ENCODE data around the gene DNASE1L2.

DNASE1L2 gene

DNA sequence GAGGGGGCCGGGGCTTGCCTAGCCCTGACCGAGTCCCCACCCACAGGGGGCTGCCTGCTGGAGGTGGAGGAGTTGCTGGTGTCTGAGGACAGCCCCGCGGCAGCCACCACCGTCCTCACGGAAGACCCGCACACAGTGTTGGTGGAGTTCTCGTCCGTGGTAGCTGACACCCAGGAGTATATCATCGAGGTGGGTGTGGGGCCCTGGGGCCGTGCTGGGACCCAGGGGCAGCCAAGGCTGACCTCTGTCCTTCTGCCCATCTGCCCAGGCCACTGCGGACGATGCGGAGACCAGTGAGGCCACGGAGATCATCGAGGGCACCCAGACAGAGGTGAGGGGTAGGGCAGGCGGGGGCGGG lies 1.5 kb upstream of the DNASE1L2 start:
- Histone ChIP-seq H3K9me3 (ENCODE audit: control insufficient read depth, low read length) (no peaks in the 10 kb centered on the region), H2BK120ac (ENCODE audit: low read depth, low read length) (no peak overlapping the region), H3K14ac (ENCODE audit: low read length in 2 of 2) (no peak overlapping the region), H3K4ac (ENCODE audit: low read depth in 1 of 2, low read length in 2 of 2) (no peak overlapping the region), H3K23ac (ENCODE audit: low read length in 2 of 2) (no peak overlapping the region), H2BK12ac (ENCODE audit: low read length in 2 of 2) (no peak overlapping the region), H3K9ac (ENCODE audit: low read length) (no peak overlapping the region), H2BK15ac (ENCODE audit: low read depth, poor library complexity, severe bottlenecking) (no peak overlapping the region), H3K79me1 (replicated peaks; ENCODE audit: low read length, poor library complexity, severe bottlenecking) (peaks cover 15% of the 10 kb centered on the region), H2AFZ (ENCODE audit: low read depth, low read length) (no peak overlapping the region), H3K27ac (ENCODE audit: low read length, poor library complexity, severe bottlenecking) (no peak overlapping the region), H3K18ac (ENCODE audit: low read depth in 1 of 2, low read length in 2 of 2) (no peak overlapping the region), H3K4me1 (ENCODE audit: control insufficient read depth, insufficient read depth, low read depth, low read length) (peaks cover 27% of the 10 kb centered on the region), H3K4me2 (ENCODE audit: low read length, poor library complexity, severe bottlenecking) (no peak overlapping the region), H3K27me3 (ENCODE audit: control insufficient read depth in 1 of 2, insufficient read depth in 1 of 2, low read length in 2 of 2) (peaks cover 3 to 18% of the 10 kb centered on the region in 2 experiments), H4K8ac (ENCODE audit: low read length) (no peak overlapping the region), H4K91ac (ENCODE audit: low read length) (no peak overlapping the region), H3K36me3 (ENCODE audit: control insufficient read depth in 1 of 2, insufficient read depth in 2 of 2, low read depth in 1 of 2, low read length in 2 of 2) (peaks cover 59 to 96% of the 10 kb centered on the region in 2 experiments), H2BK5ac (ENCODE audit: low read depth, low read length, poor library complexity, severe bottlenecking) (no peak overlapping the region), H3K4me3 (ENCODE audit: insufficient read depth in 1 of 2, low read depth in 1 of 2, low read length in 2 of 2) (no peak overlapping the region), H2AK5ac (ENCODE audit: low read length, severe bottlenecking) (no peak overlapping the region)
- WGBS, result 93% methylated on average over 16 of the region's 18 CpGs
- no peak for DNase-seq

DNA sequence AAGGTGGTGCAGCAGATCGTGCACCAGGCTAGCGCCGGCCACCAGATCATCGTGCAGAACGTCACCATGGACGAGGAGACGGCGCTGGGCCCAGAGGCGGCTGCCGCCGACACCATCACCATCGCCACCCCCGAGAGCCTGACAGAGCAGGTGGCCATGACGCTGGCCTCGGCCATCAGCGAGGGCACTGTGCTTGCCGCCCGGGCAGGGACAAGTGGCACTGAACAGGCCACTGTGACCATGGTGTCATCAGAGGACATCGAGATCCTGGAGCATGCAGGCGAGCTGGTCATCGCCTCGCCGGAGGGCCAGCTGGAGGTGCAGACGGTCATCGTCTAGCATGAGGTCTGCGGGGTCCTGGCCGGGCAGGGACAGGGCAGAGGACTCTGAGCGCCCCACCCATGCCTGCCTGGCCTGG lies 1.0 kb upstream of the DNASE1L2 start:
- Histone ChIP-seq H2BK5ac (ENCODE audit: low read depth, low read length, poor library complexity, severe bottlenecking) (no peak overlapping the region), H3K9me3 (ENCODE audit: control insufficient read depth, low read length) (no peaks in the 10 kb centered on the region), H2BK15ac (ENCODE audit: low read depth, poor library complexity, severe bottlenecking) (no peak overlapping the region), H3K27ac (ENCODE audit: low read length, poor library complexity, severe bottlenecking) (no peak overlapping the region), H4K8ac (ENCODE audit: low read length) (no peak overlapping the region), H3K27me3 (ENCODE audit: control insufficient read depth in 1 of 2, insufficient read depth in 1 of 2, low read length in 2 of 2) (peaks cover 3 to 18% of the 10 kb centered on the region in 2 experiments), H3K23ac (ENCODE audit: low read length in 2 of 2) (no peak overlapping the region), H2AFZ (ENCODE audit: low read depth, low read length) (no peak overlapping the region), H2BK120ac (ENCODE audit: low read depth, low read length) (no peak overlapping the region), H2AK5ac (ENCODE audit: low read length, severe bottlenecking) (no peak overlapping the region), H3K4ac (ENCODE audit: low read depth in 1 of 2, low read length in 2 of 2) (no peak overlapping the region), H3K18ac (ENCODE audit: low read depth in 1 of 2, low read length in 2 of 2) (no peak overlapping the region), H3K4me1 (ENCODE audit: control insufficient read depth, insufficient read depth, low read depth, low read length) (peaks cover 26% of the 10 kb centered on the region), H3K14ac (ENCODE audit: low read length in 2 of 2) (no peak overlapping the region), H2BK12ac (ENCODE audit: low read length in 2 of 2) (no peak overlapping the region), H3K4me2 (ENCODE audit: low read length, poor library complexity, severe bottlenecking) (no peak overlapping the region), H3K36me3 (ENCODE audit: control insufficient read depth in 1 of 2, insufficient read depth in 2 of 2, low read depth in 1 of 2, low read length in 2 of 2) (peaks cover 56 to 94% of the 10 kb centered on the region in 2 experiments), H4K91ac (ENCODE audit: low read length) (no peak overlapping the region), H3K9ac (ENCODE audit: low read length) (no peak overlapping the region), H3K79me1 (replicated peaks; ENCODE audit: low read length, poor library complexity, severe bottlenecking) (peaks cover 11% of the 10 kb centered on the region), H3K4me3 (ENCODE audit: insufficient read depth in 1 of 2, low read depth in 1 of 2, low read length in 2 of 2) (no peak overlapping the region)
- 97% methylated on average over 28 of the region's 28 CpGs for WGBS
- no peak for DNase-seq

DNA sequence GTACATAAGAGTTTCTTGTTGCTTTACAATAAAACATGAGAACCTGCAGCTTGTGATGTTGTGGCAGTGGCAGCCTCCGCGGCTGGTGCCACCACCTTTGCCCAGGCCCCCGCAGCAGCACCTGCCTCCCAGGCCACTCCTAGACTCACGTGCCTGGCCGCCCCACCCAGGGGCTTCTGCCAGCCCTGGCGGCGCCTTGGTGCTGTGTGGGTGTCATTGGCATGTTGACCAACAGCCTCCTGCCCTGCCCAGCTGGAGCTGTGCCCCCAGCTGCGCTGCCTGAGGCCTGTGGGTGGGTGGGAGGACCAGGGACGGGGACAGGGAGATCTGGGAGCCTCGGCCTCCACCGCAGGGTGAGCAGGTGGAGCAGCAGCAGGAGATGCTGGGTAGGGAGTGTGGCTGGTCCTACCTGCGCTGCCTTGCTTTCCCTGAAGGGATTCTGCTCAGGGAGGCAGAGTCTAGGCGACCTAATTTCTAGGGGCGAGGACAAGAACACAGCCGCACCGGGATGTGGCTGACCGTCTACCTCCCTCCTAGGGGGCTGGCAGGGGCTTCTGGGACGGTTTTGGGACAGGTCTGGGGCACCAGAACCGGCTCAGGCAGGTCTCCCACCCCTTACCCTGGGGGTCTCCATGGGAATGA lies 428 bp upstream of the DNASE1L2 start:
- Histone ChIP-seq H3K4me1 (ENCODE audit: control insufficient read depth, insufficient read depth, low read depth, low read length) (peaks cover 23% of the 10 kb centered on the region), H3K9ac (ENCODE audit: low read length) (no peak overlapping the region), H4K91ac (ENCODE audit: low read length) (no peak overlapping the region), H3K18ac (ENCODE audit: low read depth in 1 of 2, low read length in 2 of 2) (no peak overlapping the region), H3K36me3 (ENCODE audit: control insufficient read depth in 1 of 2, insufficient read depth in 2 of 2, low read depth in 1 of 2, low read length in 2 of 2) (peaks cover 53 to 88% of the 10 kb centered on the region in 2 experiments), H3K23ac (ENCODE audit: low read length in 2 of 2) (no peak overlapping the region), H2AFZ (ENCODE audit: low read depth, low read length) (no peak overlapping the region), H2BK5ac (ENCODE audit: low read depth, low read length, poor library complexity, severe bottlenecking) (no peak overlapping the region), H3K79me1 (replicated peaks; ENCODE audit: low read length, poor library complexity, severe bottlenecking) (peaks cover 10% of the 10 kb centered on the region), H4K8ac (ENCODE audit: low read length) (no peak overlapping the region), H3K4ac (ENCODE audit: low read depth in 1 of 2, low read length in 2 of 2) (no peak overlapping the region), H2AK5ac (ENCODE audit: low read length, severe bottlenecking) (no peak overlapping the region), H2BK12ac (ENCODE audit: low read length in 2 of 2) (no peak overlapping the region), H3K27me3 (ENCODE audit: control insufficient read depth in 1 of 2, insufficient read depth in 1 of 2, low read length in 2 of 2) (peaks cover 3 to 18% of the 10 kb centered on the region in 2 experiments), H3K4me3 (ENCODE audit: insufficient read depth in 1 of 2, low read depth in 1 of 2, low read length in 2 of 2) (no peak overlapping the region), H3K4me2 (ENCODE audit: low read length, poor library complexity, severe bottlenecking) (no peak overlapping the region), H3K14ac (ENCODE audit: low read length in 2 of 2) (no peak overlapping the region), H3K27ac (ENCODE audit: low read length, poor library complexity, severe bottlenecking) (no peak overlapping the region), H3K9me3 (ENCODE audit: control insufficient read depth, low read length) (no peaks in the 10 kb centered on the region), H2BK15ac (ENCODE audit: low read depth, poor library complexity, severe bottlenecking) (no peak overlapping the region), H2BK120ac (ENCODE audit: low read depth, low read length) (no peak overlapping the region)
- 82% methylated on average over 19 of the region's 19 CpGs for WGBS
- DNase-seq, result no peak

GRCh38 chr16:2237102-2237482 lies 848 bp downstream of the DNASE1L2 start:
- peaks cover 10% of the 10 kb centered on the region for H3K79me1 ChIP-seq (replicated peaks; ENCODE audit: low read length, poor library complexity, severe bottlenecking)
- H3K4me1 ChIP-seq (ENCODE audit: control insufficient read depth, insufficient read depth, low read depth, low read length), result peaks cover 20% of the 10 kb centered on the region
- H2AFZ ChIP-seq (ENCODE audit: low read depth, low read length), result no peak overlapping the region
- peaks cover 41 to 75% of the 10 kb centered on the region in 2 experiments for H3K36me3 ChIP-seq (ENCODE audit: control insufficient read depth in 1 of 2, insufficient read depth in 2 of 2, low read depth in 1 of 2, low read length in 2 of 2)
- no peak overlapping the region for H2BK5ac ChIP-seq (ENCODE audit: low read depth, low read length, poor library complexity, severe bottlenecking)
- peak overlapping the region in 1 of 2 experiments; percentile 40 for H3K23ac ChIP-seq (ENCODE audit: low read length in 2 of 2)
- peak overlapping the region; percentile 9 for H2BK120ac ChIP-seq (ENCODE audit: low read depth, low read length)
- no peaks in the 10 kb centered on the region for H3K9me3 ChIP-seq (ENCODE audit: control insufficient read depth, low read length)
- no peak overlapping the region for H3K18ac ChIP-seq (ENCODE audit: low read depth in 1 of 2, low read length in 2 of 2)
- H4K8ac ChIP-seq (ENCODE audit: low read length), result peak overlapping the region; percentile 38
- 10% methylated on average over 40 of the region's 40 CpGs for WGBS
- H2BK12ac ChIP-seq (ENCODE audit: low read length in 2 of 2), result no peak overlapping the region
- H3K9ac ChIP-seq (ENCODE audit: low read length), result no peak overlapping the region
- H3K27ac ChIP-seq (ENCODE audit: low read length, poor library complexity, severe bottlenecking), result no peak overlapping the region
- peak overlapping the region; percentile 52 for H2BK15ac ChIP-seq (ENCODE audit: low read depth, poor library complexity, severe bottlenecking)
- H3K4me2 ChIP-seq (ENCODE audit: low read length, poor library complexity, severe bottlenecking), result peak overlapping the region; percentile 37
- H4K91ac ChIP-seq (ENCODE audit: low read length), result no peak overlapping the region
- no peak overlapping the region for H2AK5ac ChIP-seq (ENCODE audit: low read length, severe bottlenecking)
- H3K4me3 ChIP-seq (ENCODE audit: insufficient read depth in 1 of 2, low read depth in 1 of 2, low read length in 2 of 2), result peak overlapping the region; percentile 35 to 67
- H3K27me3 ChIP-seq (ENCODE audit: control insufficient read depth in 1 of 2, insufficient read depth in 1 of 2, low read length in 2 of 2), result peaks cover 3 to 18% of the 10 kb centered on the region in 2 experiments
- DNase-seq, result no peak
- no peak overlapping the region for H3K14ac ChIP-seq (ENCODE audit: low read length in 2 of 2)
- no peak overlapping the region for H3K4ac ChIP-seq (ENCODE audit: low read depth in 1 of 2, low read length in 2 of 2)
